ENCODE results near the gene TGDS. TPM values are rescaled to one million over a fixed set of nuclear protein-coding genes. Genes with fewer than 3 reads are reported as not detected.

TGDS gene
- total and polyA plus RNA-seq, 2 experiments from 2014 or later = 8.6 to 21.5 TPM

- TF ChIP-seq EZH2phosphoT487 (IDR thresholded peaks at IDR 0.05; ENCODE audit: low read depth, severe bottlenecking, unreplicated experiment) = no peak
- TF ChIP-seq CTCF (IDR thresholded peaks at IDR 0.05; ENCODE audit: poor library complexity) = no peak
- no peak for TF ChIP-seq EZH2 (IDR thresholded peaks at IDR 0.05; ENCODE audit: borderline replicate concordance)
- Histone ChIP-seq H2AFZ (no peak overlapping the region), H3K36me3 (replicated peaks; ENCODE audit: insufficient read depth, low read depth) (no peaks in the 10 kb centered on the region), H3K4me3 (no peak overlapping the region), H3K27me3 (no peaks in the 10 kb centered on the region), H3K9me2 (replicated peaks; ENCODE audit: insufficient read depth) (no peaks in the 10 kb centered on the region), H3K27ac (no peak overlapping the region), H3K4me1 (ENCODE audit: insufficient read depth) (peaks cover 3% of the 10 kb centered on the region), H3K4me2 (no peak overlapping the region), H3K9me3 (ENCODE audit: low read depth) (no peaks in the 10 kb centered on the region), H4K20me1 (ENCODE audit: insufficient read depth, poor library complexity, severe bottlenecking) (no peaks in the 10 kb centered on the region), H3K79me2 (no peaks in the 10 kb centered on the region)
- DNase-seq (ENCODE audit: low spot score) = no peak
- WGBS (ENCODE audit: low lambda C conversion rate, missing lambda C conversion rate) = 79% methylated on average over 6 of the region's 6 CpGs
Measured at GRCh38 chr13:94559222-94559795, 36.6 kb downstream of the TGDS start.

GRCh38 chr13:94558716-94559115 is 37.2 kb downstream of the TGDS start:
- Histone ChIP-seq H2AFZ (no peak overlapping the region), H3K27ac (no peak overlapping the region), H3K79me2 (no peaks in the 10 kb centered on the region), H3K9me2 (replicated peaks; ENCODE audit: insufficient read depth) (no peaks in the 10 kb centered on the region), H4K20me1 (ENCODE audit: insufficient read depth, poor library complexity, severe bottlenecking) (no peaks in the 10 kb centered on the region), H3K36me3 (replicated peaks; ENCODE audit: insufficient read depth, low read depth) (no peaks in the 10 kb centered on the region), H3K27me3 (no peaks in the 10 kb centered on the region), H3K4me2 (no peak overlapping the region), H3K4me3 (no peak overlapping the region), H3K9me3 (ENCODE audit: low read depth) (no peaks in the 10 kb centered on the region), H3K4me1 (ENCODE audit: insufficient read depth) (peaks cover 3% of the 10 kb centered on the region)
- DNase-seq (ENCODE audit: low spot score) = no peak
- 59% methylated on average over 6 of the region's 6 CpGs for WGBS (ENCODE audit: low lambda C conversion rate, missing lambda C conversion rate)
- TF ChIP-seq CTCF (IDR thresholded peaks at IDR 0.05; ENCODE audit: poor library complexity) (no peak), EZH2 (IDR thresholded peaks at IDR 0.05; ENCODE audit: borderline replicate concordance) (no peak), EZH2phosphoT487 (IDR thresholded peaks at IDR 0.05; ENCODE audit: low read depth, severe bottlenecking, unreplicated experiment) (no peak)

- no peaks in the 10 kb centered on the region for H3K9me3 ChIP-seq (ENCODE audit: low read depth)
- no peaks in the 10 kb centered on the region for H3K79me2 ChIP-seq
- no peaks in the 10 kb centered on the region for H4K20me1 ChIP-seq (ENCODE audit: insufficient read depth, poor library complexity, severe bottlenecking)
- H3K4me3 ChIP-seq = no peak overlapping the region
- TF ChIP-seq CTCF (IDR thresholded peaks at IDR 0.05; ENCODE audit: poor library complexity) = no peak
- no peaks in the 10 kb centered on the region for H3K36me3 ChIP-seq (replicated peaks; ENCODE audit: insufficient read depth, low read depth)
- H3K9me2 ChIP-seq (replicated peaks; ENCODE audit: insufficient read depth) = no peaks in the 10 kb centered on the region
- H3K27me3 ChIP-seq = no peaks in the 10 kb centered on the region
- peaks cover 3% of the 10 kb centered on the region for H3K4me1 ChIP-seq (ENCODE audit: insufficient read depth)
- no peak for DNase-seq (ENCODE audit: low spot score)
- H2AFZ ChIP-seq = no peak overlapping the region
- 85% methylated on average over 5 of the region's 5 CpGs for WGBS (ENCODE audit: low lambda C conversion rate, missing lambda C conversion rate)
- H3K27ac ChIP-seq = no peak overlapping the region
- no peak overlapping the region for H3K4me2 ChIP-seq
Measured at GRCh38 chr13:94557684-94558235, 38.2 kb downstream of the TGDS start.

All from hepatocyte (in vitro differentiated cells).